CD4-positive, alpha-beta T cell treated with Interleukin-6 at 100 ng/mL for 8 hours (primary cell): Measurements from ENCODE around the gene SEPHS1.
A peak's percentile ranks its signal among the peaks of the same experiment; 100 is the strongest.
"Not testable (repeated sequence)": the region's sequence is repeated elsewhere in the genome, so short reads cannot be mapped to it uniquely, and the experiment has no call there.

Experiments used
- DNase-seq: peaks from one replicate; pipeline ENCODE4 v3.0.0-alpha.2; 2020; ENCODE audit warnings: mixed read lengths, low spot score

The SEPHS1 gene

DNA sequence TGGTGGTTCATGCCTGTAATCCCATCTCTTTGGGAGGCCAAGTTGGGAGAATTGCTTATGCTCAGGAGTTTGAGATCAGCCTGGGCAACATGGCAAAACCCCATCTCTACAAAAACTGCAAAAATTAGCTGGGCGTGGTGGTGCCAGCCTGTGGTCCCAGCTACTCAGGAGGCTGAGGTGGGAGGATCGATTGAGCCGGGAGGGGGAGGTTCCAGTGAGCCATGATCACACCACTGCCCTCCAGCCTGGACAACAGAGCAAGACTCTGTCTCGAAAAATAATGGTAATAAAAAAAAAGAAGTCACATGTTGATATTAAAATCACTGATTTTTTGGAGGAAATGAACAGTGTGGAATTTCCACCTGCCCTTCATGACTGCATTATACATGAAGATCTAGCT is 64.0 kb downstream of the SEPHS1 start:
- no peak for DNase-seq

DNA sequence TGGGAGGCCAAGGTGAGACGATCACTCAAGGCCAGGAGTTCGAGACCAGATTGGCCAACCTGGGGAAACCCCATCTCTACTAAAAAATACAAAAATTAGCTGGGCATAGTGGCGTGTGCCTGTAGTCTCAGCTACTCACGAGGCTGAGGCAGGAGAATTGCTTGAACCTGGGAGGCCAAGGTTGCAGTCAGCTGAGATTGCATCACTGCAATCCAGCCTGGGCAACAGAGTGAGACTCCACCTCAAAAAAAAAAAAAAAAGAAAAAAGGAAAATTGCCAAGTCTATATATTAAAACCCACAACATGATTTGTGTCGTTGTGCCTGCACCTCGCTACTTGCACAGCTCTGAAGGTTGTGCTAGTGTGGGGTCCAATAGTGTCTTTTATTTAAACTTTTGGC is 65.7 kb downstream of the SEPHS1 start:
- DNase-seq: not testable (repeated sequence)

DNA sequence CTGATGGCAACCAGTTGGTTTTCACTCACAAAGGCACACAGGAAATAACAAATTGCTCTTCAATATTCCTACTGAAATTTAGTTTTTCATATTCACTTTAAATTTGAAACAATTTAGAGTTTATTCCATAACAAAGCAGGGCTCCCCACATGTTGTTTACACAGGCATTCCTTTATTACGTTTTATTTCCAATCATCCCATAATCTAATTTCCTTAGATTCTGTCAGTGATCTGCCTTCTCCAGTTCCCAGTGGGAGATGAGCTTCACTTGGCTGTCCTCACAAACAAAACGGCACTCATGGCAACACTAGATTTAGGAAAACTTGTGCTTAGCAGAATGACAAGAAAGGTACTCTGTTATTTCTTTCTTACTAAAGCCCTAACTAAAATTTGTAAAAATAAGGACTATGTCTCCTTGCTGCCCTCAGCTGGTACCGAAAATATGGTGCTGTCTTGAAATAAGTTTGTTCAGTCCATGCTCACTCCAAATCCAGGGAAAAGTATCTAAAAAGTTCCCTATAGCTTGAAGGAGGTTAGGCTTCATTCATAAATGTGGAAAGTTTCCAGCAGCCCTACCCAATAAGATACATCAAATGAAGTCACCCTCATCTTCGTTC is 71.2 kb downstream of the SEPHS1 start:
- DNase-seq: no peak

DNA sequence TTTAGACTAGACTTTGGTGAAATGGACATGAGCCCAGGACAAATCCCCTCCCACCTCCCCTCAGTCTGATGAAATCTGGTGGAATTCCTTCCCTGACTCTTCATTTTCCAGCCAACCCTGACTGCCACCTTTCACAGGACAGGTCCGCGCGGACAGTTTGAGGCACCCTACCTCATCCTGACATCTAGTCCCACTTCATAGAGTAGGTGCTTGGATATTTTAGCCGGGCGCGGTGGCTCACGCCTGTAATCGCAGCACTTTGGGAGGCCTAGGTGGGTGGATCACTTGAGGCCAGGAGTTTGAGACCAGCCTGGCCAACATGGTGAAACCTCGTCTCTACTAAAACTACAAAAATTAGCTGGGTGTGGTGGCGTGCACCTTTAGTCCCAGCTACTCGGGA is 71.9 kb downstream of the SEPHS1 start:
- DNase-seq: not testable (repeated sequence)

DNA sequence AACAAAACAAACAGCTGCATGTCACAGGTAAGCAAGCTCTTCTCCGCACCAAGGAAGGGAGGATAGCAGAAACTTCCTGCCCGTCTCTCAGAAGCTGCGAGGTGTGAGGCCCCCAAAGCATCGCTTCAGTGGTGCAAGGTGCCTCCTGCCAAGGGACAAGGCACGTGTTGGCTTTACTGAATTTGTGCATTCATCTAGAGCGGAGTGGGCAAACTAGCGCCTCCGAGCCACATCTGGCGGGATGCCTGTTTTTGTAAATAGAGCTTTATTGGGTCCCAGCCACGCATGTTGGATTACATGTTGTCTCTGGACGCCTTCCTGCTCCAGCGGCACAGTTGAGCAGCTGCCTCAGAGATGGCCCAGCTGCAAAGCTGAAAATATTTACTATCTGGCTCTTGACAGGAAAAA is 75.9 kb downstream of the SEPHS1 start:
- no peak for DNase-seq

DNA sequence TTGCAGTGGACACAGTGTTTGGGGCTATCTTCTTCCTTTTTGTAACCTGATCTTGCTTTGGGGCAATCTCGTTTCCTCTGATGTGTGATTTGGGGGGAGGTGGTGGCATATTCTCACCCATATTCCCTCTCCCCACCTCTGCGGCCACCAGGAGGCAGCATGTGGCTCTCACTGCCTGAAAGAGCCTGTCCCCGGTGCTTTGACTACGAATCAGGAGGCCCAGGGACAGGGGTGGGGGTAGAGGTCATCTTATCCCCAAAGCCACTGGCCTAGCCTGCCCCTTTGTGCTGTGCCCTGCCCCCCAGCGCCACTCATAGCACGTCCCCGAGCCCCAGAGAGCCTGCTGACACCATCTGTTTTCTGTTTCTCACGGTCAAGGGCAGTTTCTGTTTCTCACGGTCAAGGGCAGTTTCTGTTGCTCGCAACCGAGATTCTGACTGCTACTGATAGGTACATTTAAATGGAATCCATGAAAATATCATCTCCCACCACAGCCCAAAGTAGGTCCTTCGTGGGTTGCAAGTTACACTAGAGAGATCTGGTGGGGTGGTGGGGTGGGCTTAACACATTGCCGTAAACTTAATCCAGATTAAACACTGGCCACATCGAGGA is 76.4 kb downstream of the SEPHS1 start:
- DNase-seq: peak; percentile 40

DNA sequence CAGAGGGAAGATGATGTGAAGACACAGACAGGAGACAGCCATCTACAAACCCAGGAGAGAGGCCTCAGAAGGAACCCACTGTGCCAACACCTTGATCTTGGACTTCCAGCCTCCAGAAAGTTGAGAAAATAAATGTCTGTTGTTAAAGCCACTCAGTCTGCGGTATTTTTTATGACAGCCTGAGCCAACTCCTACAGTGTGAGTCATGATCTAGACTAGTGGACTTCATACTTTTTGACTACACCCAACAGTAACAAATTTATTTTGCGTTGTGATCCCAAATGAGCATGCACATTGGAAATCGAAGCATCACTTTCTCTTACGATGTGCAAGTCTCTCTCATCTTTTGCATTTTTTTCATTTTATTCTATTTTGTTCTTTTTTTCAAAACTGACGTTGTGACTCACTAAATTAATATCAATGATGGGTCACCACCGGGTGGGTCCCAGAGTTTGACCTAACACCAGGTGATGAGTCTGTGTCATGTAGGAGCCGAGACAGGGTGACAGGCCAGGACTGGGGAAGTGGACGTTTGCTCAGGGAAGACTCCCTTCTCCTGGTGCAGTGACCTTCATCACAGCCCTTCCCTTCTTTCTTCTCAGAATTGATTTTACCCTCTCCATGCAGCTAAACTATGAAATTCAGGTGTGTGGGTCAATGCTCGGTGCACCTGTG is 77.1 kb downstream of the SEPHS1 start:
- no peak for DNase-seq

DNA sequence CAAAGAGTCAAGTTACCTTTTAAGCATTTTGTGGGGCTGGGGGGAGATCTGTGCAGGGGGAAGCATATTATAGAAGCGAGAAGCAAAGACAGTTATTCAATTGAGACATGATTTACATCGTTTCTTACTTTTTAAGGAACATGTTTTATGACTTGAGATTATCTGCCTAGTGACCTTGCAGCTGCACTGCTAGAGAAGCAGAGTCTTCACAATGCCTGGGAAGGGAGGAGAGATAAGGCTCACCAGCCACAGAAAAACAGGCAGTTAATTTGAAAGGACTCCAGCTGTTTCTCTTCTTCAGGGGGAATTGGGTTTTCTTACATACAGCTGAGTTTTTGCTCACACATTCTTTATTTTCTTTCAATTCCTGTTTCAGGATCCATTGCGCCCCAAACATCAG is 79.3 kb downstream of the SEPHS1 start:
- no peak for DNase-seq

DNA sequence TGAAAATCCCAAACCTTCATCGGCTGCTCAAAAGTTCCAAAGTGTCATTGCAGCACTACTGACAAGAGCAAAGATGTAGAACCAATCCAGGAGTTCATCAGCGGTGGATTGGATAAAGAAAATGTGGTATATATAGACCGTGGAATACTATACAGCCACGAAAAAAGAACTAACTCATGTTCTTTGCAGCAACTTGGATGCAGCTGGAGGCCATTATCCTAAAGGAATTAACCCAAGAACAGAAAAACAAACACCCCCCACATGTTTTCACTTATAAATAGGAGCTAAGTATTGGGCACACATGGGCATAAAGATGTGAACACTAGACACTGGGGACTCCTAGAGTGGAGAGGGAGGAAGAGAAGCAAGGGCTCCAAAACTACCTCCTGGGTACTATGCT is 79.8 kb downstream of the SEPHS1 start:
- no peak for DNase-seq
